RWPE2 (cell line): ENCODE measurements around the gene TMEM182.

Experiments used
- ATAC-seq: fragments of 200-7000 bp; cut with Tn5 transposase; 3 replicates; pipeline ENCODE4 v1.9.1; 2021; ENCODE audit warnings: low read depth
- DNase-seq: peaks from one replicate; pipeline ENCODE4 v3.0.0-alpha.2; 2020; ENCODE audit warnings: low spot score
- H3K27ac ChIP-seq: fragments of 450-650 bp; 2 replicates; pipeline ENCODE4 v1.5.1; 2017; ENCODE audit warnings: mild to moderate bottlenecking; ENCODE audit not compliant: poor library complexity, severe bottlenecking
- H3K27me3 ChIP-seq: fragments of 250-450 bp; sonication (Bioruptor Pico); 2 replicates; pipeline ENCODE4 v1.5.1; 2021; ENCODE audit warnings: mild to moderate bottlenecking, moderate library complexity; ENCODE audit not compliant: insufficient read depth, poor library complexity, severe bottlenecking
- H3K36me3 ChIP-seq: fragments of 250-450 bp; sonication (Bioruptor Pico); 2 replicates; pipeline ENCODE4 v1.5.1; 2020; ENCODE audit warnings: low read depth, mild to moderate bottlenecking, moderate library complexity
- H3K4me1 ChIP-seq: fragments of 250-450 bp; sonication (Bioruptor Pico); 2 replicates; pipeline ENCODE4 v1.5.1; 2021; ENCODE audit warnings: mild to moderate bottlenecking, moderate library complexity; ENCODE audit not compliant: insufficient read depth, poor library complexity, severe bottlenecking
- H3K4me3 ChIP-seq: fragments of 250-450 bp; sonication (Bioruptor Pico); 2 replicates; pipeline ENCODE4 v1.5.1; 2021; ENCODE audit warnings: mild to moderate bottlenecking, moderate library complexity; ENCODE audit not compliant: severe bottlenecking
- H3K9me3 ChIP-seq: fragments of 250-450 bp; sonication (Bioruptor Pico); 2 replicates; pipeline ENCODE4 v1.5.1; 2021; ENCODE audit warnings: mild to moderate bottlenecking, moderate library complexity; ENCODE audit not compliant: severe bottlenecking
- CTCF ChIP-seq: fragments of 450-650 bp; IDR thresholded peaks from one replicate; pipeline ENCODE4 v1.5.1; 2017; ENCODE audit warnings: mild to moderate bottlenecking, moderate library complexity; ENCODE audit not compliant: poor library complexity, severe bottlenecking

Gene TMEM182

GRCh38 chr2:102797486-102797885 lies 35.7 kb downstream of the TMEM182 start:
- Histone ChIP-seq H3K27me3 (no peaks in the 10 kb centered on the region), H3K9me3 (peaks cover 3% of the 10 kb centered on the region), H3K4me3 (no peak overlapping the region), H3K4me1 (no peaks in the 10 kb centered on the region), H3K36me3 (0 out of 2 replicates have a peak, but pooled peaks cover 4% of the 10 kb centered on the region), H3K27ac (no peak overlapping the region)
- DNase-seq (no peak), ATAC-seq (no peak)
- no peak for TF ChIP-seq CTCF

GRCh38 chr2:102798181-102798580 lies 36.4 kb downstream of the TMEM182 start:
- 0 out of 2 replicates have a peak, but pooled peaks cover 4% of the 10 kb centered on the region for H3K36me3 ChIP-seq
- TF ChIP-seq CTCF: no peak
- H3K4me1 ChIP-seq: no peaks in the 10 kb centered on the region
- no peak for DNase-seq
- no peak for ATAC-seq
- H3K9me3 ChIP-seq: peaks cover 3% of the 10 kb centered on the region
- no peak overlapping the region for H3K27ac ChIP-seq
- H3K27me3 ChIP-seq: no peaks in the 10 kb centered on the region
- H3K4me3 ChIP-seq: no peak overlapping the region

GRCh38 chr2:102801098-102801718 lies 39.4 kb downstream of the TMEM182 start:
- TF ChIP-seq CTCF: no peak
- H3K27me3 ChIP-seq: no peaks in the 10 kb centered on the region

GRCh38 chr2:102801858-102802699 lies 40.2 kb downstream of the TMEM182 start:
- Histone ChIP-seq H3K27me3 (no peaks in the 10 kb centered on the region), H3K9me3 (peaks cover 3% of the 10 kb centered on the region), H3K4me3 (no peak overlapping the region), H3K36me3 (0 out of 2 replicates have a peak, but pooled peaks cover 4% of the 10 kb centered on the region), H3K27ac (no peak overlapping the region), H3K4me1 (no peaks in the 10 kb centered on the region)
- ATAC-seq (no peak), DNase-seq (no peak)
- TF ChIP-seq CTCF: no peak

More at GRCh38 chr2:102801098-102801718, 39.4 kb downstream of the TMEM182 start:
- no peak for ATAC-seq
- Histone ChIP-seq H3K27ac (no peak overlapping the region), H3K4me3 (no peak overlapping the region), H3K4me1 (no peaks in the 10 kb centered on the region), H3K36me3 (0 out of 2 replicates have a peak, but pooled peaks cover 4% of the 10 kb centered on the region), H3K9me3 (peaks cover 3% of the 10 kb centered on the region)
- DNase-seq: no peak
